Activated CD8-positive, alpha-beta memory T cell treated with anti-CD3 and anti-CD28 coated beads, Interleukin-2, amount 50 U/mL, for 1 hour (primary cell): ENCODE results near the gene KCTD5.
"Not testable (repeated sequence)": the region's sequence is repeated elsewhere in the genome, so short reads cannot be mapped to it uniquely, and the experiment has no call there.

Source experiments
- DNase-seq: peaks from one replicate; pipeline ENCODE4 v3.0.0-alpha.2; 2020; ENCODE audit errors: extremely low read depth

The KCTD5 gene

DNA sequence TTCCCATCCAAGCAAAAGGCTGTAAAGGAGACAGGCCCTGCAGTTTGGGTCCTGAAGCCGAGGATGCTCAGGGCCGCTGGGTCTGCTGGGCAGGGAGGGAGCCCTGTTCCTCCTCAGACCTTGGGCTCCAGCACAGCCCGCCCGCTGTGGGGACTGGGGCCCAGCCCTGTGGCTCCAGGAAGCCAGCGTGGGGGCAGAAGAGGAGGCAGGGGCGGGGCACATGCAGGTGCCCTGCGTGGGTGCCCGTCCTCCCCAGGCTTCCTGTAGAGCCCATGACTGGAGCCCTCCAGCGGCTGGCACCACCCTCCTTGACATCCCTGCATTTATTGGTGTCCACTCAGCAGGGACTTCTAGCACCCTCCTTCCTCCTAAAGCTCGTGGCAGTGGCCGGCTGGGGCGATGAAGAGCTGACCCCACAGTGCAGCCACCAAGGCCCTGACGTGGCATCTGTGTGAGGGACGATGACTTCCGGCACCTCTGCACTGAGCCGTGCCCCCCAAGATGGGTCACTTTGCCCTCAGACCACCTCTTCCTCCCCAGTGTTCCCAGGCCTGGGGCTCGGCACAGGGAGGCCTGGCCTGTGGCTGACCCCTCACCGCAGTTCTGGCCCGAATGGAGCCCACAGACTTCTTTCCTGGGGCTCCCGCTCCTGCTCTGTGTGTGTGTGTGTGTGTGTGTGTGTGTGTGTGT lies 27.8 kb downstream of the KCTD5 start:
- no peak for DNase-seq

DNA sequence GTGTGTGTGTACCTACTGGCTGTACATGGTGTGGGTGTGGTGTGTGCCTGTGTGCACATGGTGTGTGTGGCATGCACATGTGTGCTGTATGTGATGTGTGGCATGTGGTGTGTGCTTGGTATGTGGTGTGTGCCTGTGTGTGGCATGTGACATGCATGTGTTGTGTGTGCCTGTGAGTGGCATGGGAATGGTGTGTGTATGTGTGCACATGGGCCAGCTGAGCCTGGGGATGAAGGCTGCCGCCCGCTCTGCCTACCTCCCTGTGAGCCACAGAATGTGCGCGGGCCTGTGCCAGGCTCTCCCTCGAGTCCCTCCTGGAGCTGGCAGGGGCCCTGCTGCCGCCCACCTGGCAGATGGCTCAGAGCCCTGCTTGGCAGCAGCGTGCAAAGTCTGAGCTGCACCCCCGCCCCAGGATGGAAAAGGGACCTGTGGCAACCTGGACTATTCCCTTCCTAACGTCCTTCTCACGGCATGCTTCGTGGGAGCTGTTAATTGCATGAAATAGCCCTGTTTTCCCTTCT lies 28.4 kb downstream of the KCTD5 start:
- no peak for DNase-seq

- no peak for DNase-seq
Observed at GRCh38 chr16:2711370-2712062, 29.2 kb downstream of the KCTD5 start.

GRCh38 chr16:2712063-2712441 lies 29.7 kb downstream of the KCTD5 start:
- no peak for DNase-seq

- no peak for DNase-seq
Observed at GRCh38 chr16:2712546-2712945, 30.2 kb downstream of the KCTD5 start.

- DNase-seq = no peak
Observed at GRCh38 chr16:2713523-2713922, 31.2 kb downstream of the KCTD5 start.

- DNase-seq = no peak
Observed at GRCh38 chr16:2713985-2714774, 31.9 kb downstream of the KCTD5 start.

DNA sequence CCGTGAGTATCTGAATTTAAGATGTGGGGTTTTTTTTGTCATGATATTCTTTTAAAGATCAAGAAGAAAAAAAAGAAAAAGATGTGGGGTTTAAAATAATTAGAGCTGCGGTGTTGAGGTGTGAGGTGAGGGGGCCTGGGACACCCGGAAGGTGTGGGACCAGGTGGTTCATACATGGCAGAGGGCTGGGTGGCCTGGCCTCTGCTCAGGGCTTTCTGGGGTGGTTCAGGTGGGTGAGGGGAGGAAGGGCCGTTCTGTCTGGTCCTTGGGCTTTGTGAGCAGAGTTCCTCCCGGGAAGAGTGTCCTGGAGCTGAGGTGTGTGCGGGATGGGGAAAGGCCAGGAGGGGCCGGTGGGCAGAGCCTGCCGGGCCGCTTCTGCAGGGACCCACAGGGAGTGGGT lies 32.7 kb downstream of the KCTD5 start:
- DNase-seq = no peak

GRCh38 chr16:2715519-2715918 lies 33.2 kb downstream of the KCTD5 start:
- peak; percentile 53 for DNase-seq

DNA sequence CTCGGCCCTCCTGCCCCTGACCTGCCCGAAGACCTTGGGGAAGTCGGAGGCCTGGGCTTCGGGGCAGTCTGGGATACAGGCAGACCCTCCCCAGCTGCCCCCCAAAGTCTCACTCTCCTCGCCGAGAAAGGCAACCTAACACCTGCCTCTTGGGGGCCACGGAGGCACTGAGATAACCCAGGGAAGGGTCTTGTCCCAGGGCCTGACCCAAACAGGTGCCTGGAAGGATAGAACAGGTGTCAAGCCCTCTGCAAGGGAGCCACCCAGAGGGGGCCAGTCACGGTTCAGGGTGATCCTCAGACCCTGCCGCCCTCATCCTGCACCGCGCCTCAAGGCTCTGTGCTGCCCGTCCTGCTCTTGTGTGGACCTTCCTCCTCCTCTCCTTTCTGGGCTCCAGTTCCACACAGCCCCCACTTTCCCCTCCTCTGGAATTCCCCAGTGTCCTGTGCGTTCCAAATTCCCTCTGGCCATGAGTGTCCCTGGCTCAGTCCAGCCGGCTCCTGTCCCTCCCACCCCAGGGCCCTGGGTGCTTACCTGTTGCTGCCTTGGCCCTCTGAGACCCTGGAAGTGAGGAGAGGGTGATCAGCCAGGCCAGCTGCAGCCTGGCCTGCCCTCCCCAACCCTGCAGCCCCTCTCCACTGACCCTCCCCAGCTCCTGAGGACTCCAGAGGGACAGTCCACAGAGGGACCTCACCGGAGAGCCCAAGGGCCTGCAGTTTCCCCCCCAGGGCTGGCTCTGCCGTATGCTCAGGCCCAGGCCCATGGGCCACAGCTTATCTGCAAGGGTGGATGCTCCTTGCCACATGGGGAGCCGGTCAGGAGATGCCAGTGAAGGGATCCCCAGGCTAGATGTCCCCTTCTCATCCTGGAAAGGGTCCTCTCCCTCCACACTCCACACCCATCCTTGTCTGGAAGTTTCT lies 33.9 kb downstream of the KCTD5 start:
- no peak for DNase-seq

DNA sequence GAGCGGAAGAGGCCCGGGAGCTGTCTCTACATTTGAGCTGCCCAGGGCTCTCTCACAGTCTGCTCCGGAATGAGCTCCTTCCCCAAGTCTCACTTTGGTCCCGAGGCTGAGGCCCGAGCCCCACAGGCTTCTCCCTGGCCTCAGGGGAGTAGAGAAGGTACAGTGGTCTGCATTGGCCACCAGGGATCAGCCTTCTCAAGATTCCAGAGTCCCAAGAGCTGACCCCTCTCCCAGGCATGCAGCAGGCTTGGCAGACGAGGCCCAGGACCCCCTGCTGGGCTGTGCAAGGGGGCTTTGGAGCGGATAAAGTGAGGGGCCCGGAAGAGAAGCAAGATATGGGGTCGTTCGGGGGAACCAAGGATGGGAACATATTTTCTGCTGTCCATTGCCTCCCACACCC lies 34.6 kb downstream of the KCTD5 start:
- no peak for DNase-seq

- DNase-seq = no peak
Observed at GRCh38 chr16:2717383-2718263, 35.3 kb downstream of the KCTD5 start.

DNA sequence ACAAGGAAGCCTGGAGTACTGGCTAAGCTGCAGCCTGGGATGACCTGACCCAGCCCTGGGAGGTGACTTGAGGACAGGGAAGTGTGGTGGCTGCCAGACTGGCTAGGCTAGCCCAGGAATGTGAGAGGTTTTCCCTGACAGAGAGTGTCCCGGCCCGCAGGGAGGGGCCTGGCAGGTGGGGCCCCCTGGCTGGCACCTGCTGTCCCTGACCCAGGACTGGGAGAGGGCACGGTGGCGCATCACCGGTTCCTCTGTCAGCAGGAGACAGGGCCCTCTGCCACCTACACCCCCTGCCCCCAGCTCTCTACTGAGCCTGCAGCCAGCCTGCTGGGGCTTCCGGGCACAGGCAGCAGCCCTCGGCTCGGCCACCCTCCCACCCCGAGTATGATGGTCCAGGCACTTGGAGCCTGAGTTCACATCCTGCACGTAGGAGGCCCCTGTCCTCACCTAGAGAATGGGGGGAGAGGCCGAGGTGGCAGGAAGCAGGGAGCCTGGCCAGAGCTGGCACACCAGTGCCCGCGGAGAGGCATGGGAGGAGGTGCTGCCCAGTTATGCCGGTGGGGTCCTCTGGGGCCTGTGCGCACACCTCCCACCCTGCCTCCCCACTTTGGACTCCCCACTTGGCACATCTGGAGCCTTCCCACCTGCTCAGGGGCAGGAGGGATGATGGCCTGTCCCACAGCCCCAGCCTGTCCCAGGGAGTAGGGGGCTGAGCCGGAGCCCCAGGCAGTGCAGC lies 37.2 kb downstream of the KCTD5 start:
- no peak for DNase-seq

GRCh38 chr16:2720064-2720457 lies 37.7 kb downstream of the KCTD5 start, which contains the start of gene PRSS27:
TSS of gene PRSS27 (minus strand) at chr16:2720224. CDS start at chr16:2720160, 64 bp downstream.
- DNase-seq = no peak

- DNase-seq = peak; percentile 59
Observed at GRCh38 chr16:2720719-2721633, 38.7 kb downstream of the KCTD5 start.

DNA sequence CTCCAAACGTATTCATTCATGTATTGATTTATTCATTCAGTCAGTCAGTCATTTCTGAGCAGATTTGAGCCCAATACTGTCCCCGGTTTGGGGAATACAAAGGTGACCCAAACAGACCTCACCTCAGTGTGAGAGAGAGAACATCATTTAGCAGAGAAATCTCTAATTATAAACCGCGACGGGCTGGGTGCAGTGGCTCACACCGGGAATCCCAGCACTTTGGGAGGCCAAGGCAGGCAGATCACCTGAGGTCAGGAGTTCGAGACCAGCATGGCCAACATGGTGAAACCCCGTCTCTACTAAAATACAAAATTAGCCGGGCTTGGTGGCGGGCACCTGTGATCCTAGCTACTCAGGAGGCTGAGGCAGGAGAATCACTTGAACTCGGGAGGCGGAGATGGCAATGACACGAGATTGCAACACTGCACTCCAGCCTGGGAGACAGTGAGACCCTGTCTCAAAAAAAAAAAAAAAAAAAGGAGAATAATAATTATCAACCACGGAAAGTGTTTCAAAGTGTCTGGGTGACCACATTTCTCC lies 39.4 kb downstream of the KCTD5 start:
- DNase-seq = not testable (repeated sequence)

DNA sequence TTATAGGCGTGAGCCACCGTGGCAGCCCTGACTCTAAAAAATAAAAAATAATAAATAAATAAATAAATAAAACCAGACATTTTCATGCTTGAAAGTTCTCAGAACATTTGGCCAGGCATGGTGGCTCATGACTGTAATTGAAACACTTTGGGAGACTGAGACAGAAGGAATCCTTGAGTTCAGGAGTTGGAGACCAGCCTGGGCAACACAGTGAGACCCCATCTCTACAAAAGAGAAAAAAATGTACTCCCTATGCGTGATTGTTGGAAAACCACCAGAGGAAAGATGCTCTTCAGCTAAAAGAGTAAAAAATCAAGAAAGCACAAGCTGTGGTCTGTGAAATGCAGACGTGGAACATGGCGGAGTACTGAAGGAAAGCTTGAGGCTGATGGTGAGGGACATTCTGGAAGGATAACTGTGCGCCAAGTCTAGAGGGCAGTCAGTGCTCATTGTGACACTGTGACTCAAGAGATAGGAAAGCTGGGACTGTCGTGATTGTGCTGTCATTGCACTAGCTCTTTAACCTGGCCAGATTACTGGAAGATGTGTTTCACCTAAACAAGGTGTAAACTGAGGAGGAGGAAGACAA lies 41.9 kb downstream of the KCTD5 start:
- DNase-seq = no peak

GRCh38 chr16:2724816-2725348 lies 42.6 kb downstream of the KCTD5 start:
- DNase-seq = no peak
